HepG2 (cell line): ENCODE results near the gene RICTOR. TPM values are rescaled to one million over a fixed set of nuclear protein-coding genes. Genes with fewer than 3 reads are reported as not detected.

Experiments
- ATAC-seq: fragments of 200-7000 bp; cut with Tn5 transposase; 3 replicates; pipeline ENCODE4 v1.9.1; 2020; ENCODE audit warnings: mild to moderate bottlenecking, moderate library complexity
- BruUV-seq: library from RNA; stranded (reverse); fragments of 400-500 nt; replicated peaks from 2 replicates; lab custom pipeline; 2021; lab: Mats Ljungman, UMichigan
- CTCF ChIA-PET: fragments of 300-600 bp; formaldehyde crosslinking; extraction: SDS; loops from one replicate; lab custom pipeline; 2021; ENCODE audit warnings: low total read pairs, inconsistent platforms, low intra/inter-chr PET ratio; lab: Yijun Ruan, JAX
- POLR2A ChIA-PET: fragments of 350-600 bp; sonication (Branson Sonifier 250); formaldehyde crosslinking; loops from one replicate; lab custom pipeline; 2020; ENCODE audit warnings: antibody characterized with exemption, inconsistent platforms; lab: Yijun Ruan, JAX
- DNase-seq: peaks from one replicate; pipeline ENCODE4 v3.0.0-alpha.2; 2015; ENCODE audit warnings: low spot score
- FAIRE-seq: peaks from 3 replicates; lab custom pipeline; 2011; peaks lifted over from hg19 to GRCh38; lab: Jason Lieb, UNC
- H2AFZ ChIP-seq: one replicate; pipeline ENCODE4 v1.6.1; 2011; ENCODE audit warnings: low read length, inconsistent platforms
- H3K27ac ChIP-seq: fragments of 300-600 bp; 3 replicates; pipeline ENCODE4 v1.8.0; 2011; ENCODE audit warnings: mixed run types, mild to moderate bottlenecking, mixed read lengths, low read length, inconsistent platforms; ENCODE audit not compliant: insufficient read depth; ENCODE audit errors: extremely low read length
- H3K27me3 ChIP-seq, 2 experiments: fragments of 200-600 bp in 1 of 2; 2 replicates in 1 of 2; 3 replicates in 1 of 2; pipeline versions ENCODE4 v1.6.0 to v1.8.0; 2011; ENCODE audit warnings: low read length in 2 of 2, mild to moderate bottlenecking in 2 of 2, moderate library complexity in 2 of 2, inconsistent platforms in 1 of 2; ENCODE audit not compliant: insufficient read depth in 2 of 2, control insufficient read depth in 1 of 2
- H3K36me3 ChIP-seq, 2 experiments: fragments of 200-600 bp in 1 of 2; replicated peaks in 1 of 2; 2 replicates in 1 of 2; 3 replicates in 1 of 2; pipeline versions ENCODE4 v1.5.1 to v1.8.0; 2011; ENCODE audit warnings: low read length in 2 of 2, inconsistent platforms in 1 of 2; ENCODE audit not compliant: insufficient read depth in 2 of 2, control insufficient read depth in 1 of 2
- H3K4me1 ChIP-seq: 2 replicates; pipeline ENCODE4 v1.5.1; 2012; ENCODE audit warnings: low read length, inconsistent platforms; ENCODE audit not compliant: insufficient read depth
- H3K4me2 ChIP-seq: 2 replicates; pipeline ENCODE4 v1.6.0; 2011; ENCODE audit warnings: low read depth, low read length, inconsistent platforms
- H3K4me3 ChIP-seq, 3 experiments: fragments of 200-600 bp in 1 of 3; sonication (generic), shearing (Covaris generic) in 1 of 3; replicated peaks in 1 of 3; 2 replicates each; pipeline ENCODE4 v1.5.1; 2011 to 2016; ENCODE audit warnings: low read length in 3 of 3, inconsistent platforms in 2 of 3, low read depth in 2 of 3, mild to moderate bottlenecking in 2 of 3, control low read depth in 1 of 3, mixed read lengths in 1 of 3; ENCODE audit not compliant: insufficient read depth in 1 of 3
- H3K79me2 ChIP-seq: one replicate; pipeline ENCODE4 v1.6.1; 2011; ENCODE audit warnings: low read length, inconsistent platforms; ENCODE audit not compliant: insufficient read depth
- H3K9ac ChIP-seq: 2 replicates; pipeline ENCODE4 v1.6.0; 2011; ENCODE audit warnings: mild to moderate bottlenecking, low read depth, low read length, inconsistent platforms; ENCODE audit not compliant: insufficient read depth
- H3K9me3 ChIP-seq: 2 replicates; pipeline ENCODE4 v1.5.1; 2012; ENCODE audit warnings: mild to moderate bottlenecking, low read length
- H4K20me1 ChIP-seq: 2 replicates; pipeline ENCODE4 v1.6.0; 2011; ENCODE audit warnings: inconsistent platforms, mild to moderate bottlenecking, low read length, moderate library complexity; ENCODE audit not compliant: insufficient read depth
- ATF5 ChIP-seq: sonication (generic); formaldehyde crosslinking; IDR thresholded peaks from 2 replicates; pipeline ENCODE4 v1.4.0; 2020; ENCODE audit warnings: mild to moderate bottlenecking, low read depth, missing genetic modification reagents
- DR1 ChIP-seq: sonication (generic); formaldehyde crosslinking; IDR thresholded peaks from 2 replicates; pipeline ENCODE4 v1.8.0; 2021; ENCODE audit warnings: mild to moderate bottlenecking, missing genetic modification reagents, inconsistent platforms
- ELF1 ChIP-seq: sonication (generic); formaldehyde crosslinking; IDR thresholded peaks from 2 replicates; pipeline ENCODE4 v1.4.0; 2020; ENCODE audit warnings: missing genetic modification reagents
- FOXA1 ChIP-seq, 2 experiments: fragments of 450-650 bp in 1 of 2; sonication (generic) in 1 of 2; formaldehyde crosslinking in 1 of 2; IDR thresholded peaks; 2 replicates each; pipeline versions ENCODE4 v1.4.0 to v1.6.1; 2016 to 2020; ENCODE audit warnings: missing genetic modification reagents in 1 of 2
- GTF3A ChIP-seq: sonication (generic); formaldehyde crosslinking; conservative IDR thresholded peaks from 2 replicates; pipeline ENCODE4 v1.4.0; 2020; ENCODE audit warnings: mild to moderate bottlenecking, missing genetic modification reagents
- HCFC1 ChIP-seq: fragments of 150-350 bp; IDR thresholded peaks from 2 replicates; pipeline ENCODE4 v1.6.1; 2014; ENCODE audit warnings: low read depth, low read length
- HNRNPK ChIP-seq: fragments of 200-400 bp; formaldehyde crosslinking; IDR thresholded peaks from 2 replicates; pipeline ENCODE4 v1.6.1; 2018; ENCODE audit warnings: low read length, low read depth, moderate library complexity, mild to moderate bottlenecking; ENCODE audit not compliant: poor library complexity, severe bottlenecking
- IKZF1 ChIP-seq: fragments of 450-650 bp; IDR thresholded peaks from 2 replicates; pipeline ENCODE4 v1.7.1; 2016
- NR2F6 ChIP-seq, 2 experiments: IDR thresholded peaks; 2 replicates each; pipeline ENCODE4 v1.6.1; 2016; ENCODE audit warnings: antibody characterized with exemption in 1 of 2, mild to moderate bottlenecking in 1 of 2
- ZNF180 ChIP-seq: sonication (generic); formaldehyde crosslinking; IDR thresholded peaks from 2 replicates; pipeline ENCODE4 v1.4.0; 2020; ENCODE audit warnings: low read depth, missing genetic modification reagents, borderline replicate concordance
- ZNF549 ChIP-seq: sonication (generic); formaldehyde crosslinking; IDR thresholded peaks from 2 replicates; pipeline ENCODE4 v1.5.0; 2020; ENCODE audit warnings: missing genetic modification reagents
- ZNF614 ChIP-seq: IDR thresholded peaks from 2 replicates; pipeline ENCODE4 v1.6.1; 2018; ENCODE audit warnings: missing biosample characterization, missing genetic modification reagents, inconsistent platforms, borderline replicate concordance
- WGBS: methylation state at CpG from one replicate; pipeline ENCODE4 v1.1.6; 2017; ENCODE audit warnings: low lambda C conversion rate; 5-methylcytosine and 5-hydroxymethylcytosine counted together
- in situ Hi-C: cut with HindIII; loops from 2 replicates; pipeline ENCODE4 v1.10.0; 2017; ENCODE audit warnings: low pct_unique_long_range_greater_than_20kb; ENCODE audit not compliant: extremely low pct_ligation_motif_present
- intact Hi-C: fragments of 100-400 bp; cut with micrococcal nuclease; formaldehyde crosslinking; loops from one replicate; pipeline ENCODE4 v1.10.0; 2022; ENCODE audit not compliant: unreplicated experiment
- polyA plus RNA-seq, 8 experiments: library from polyadenylated mRNA; depleted of rRNA in 3 of 8; stranded (reverse) in 7 of 8; unstranded in 1 of 8; fragments of >200 nt; fragmentation: Illumina TruSeq in 4 of 8; extraction: Trizol in 4 of 8; gene quantifications; 2 replicates each; pipeline versions ENCODE4 v1.2.1 to v1.2.3, GENCODE V29; 2011 to 2016; ENCODE audit warnings: low read depth in 4 of 8, missing spikeins in 1 of 8, mixed read lengths in 1 of 8; ENCODE audit not compliant: insufficient read depth in 1 of 8
- total RNA-seq, 5 experiments: library from RNA; depleted of rRNA; stranded (reverse); fragments of >200 nt; fragmentation: Illumina TruSeq; extraction: Trizol; gene quantifications; 2 replicates each; pipeline ENCODE4 v1.2.3, GENCODE V29; 2016; ENCODE audit warnings: low read depth in 1 of 5
- TF ChIP-seq, protein P1 (sequence below): sonication (generic); formaldehyde crosslinking; IDR thresholded peaks from 2 replicates; pipeline ENCODE4 v1.4.0; 2020; ENCODE audit warnings: missing genetic modification reagents

Gene RICTOR
- total and polyA plus RNA-seq, 2 of the 13 experiments (the other 11 are each of a cell fraction or from before 2014, with no cell fraction given) = 10.7 to 15.4 TPM

DNA sequence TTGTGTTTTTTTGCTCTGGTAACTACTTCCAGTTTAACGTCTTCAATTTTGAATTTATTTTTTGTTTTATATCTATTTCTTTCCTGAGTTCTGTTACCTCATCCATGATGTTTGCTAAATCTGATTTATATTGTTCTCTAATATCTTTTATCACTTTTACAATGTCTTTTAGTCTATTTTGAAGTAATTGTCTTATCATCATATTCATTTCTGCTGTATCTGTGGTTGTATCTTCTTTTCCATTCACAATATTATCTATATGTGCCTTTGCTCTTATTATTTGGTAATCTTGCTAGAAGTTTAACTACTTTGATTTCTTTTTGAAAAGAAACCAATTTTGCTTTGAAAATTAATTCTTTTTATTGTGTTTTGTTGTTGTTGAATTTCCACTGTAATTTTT lies 184.8 kb downstream of the RICTOR start:
- FAIRE-seq (no peak), DNase-seq (no peak), ATAC-seq (no peak)
- intact Hi-C loops = no loop called here
- ChIA-PET POLR2A (no interaction called here), CTCF (no interaction called here)
- Histone ChIP-seq H3K4me2 (no peak overlapping the region), H2AFZ (no peak overlapping the region), H3K79me2 (no peaks in the 10 kb centered on the region), H4K20me1 (no peaks in the 10 kb centered on the region; the same call in 1 of the 2 replicates), H3K9me3 (no peaks in the 10 kb centered on the region), H3K36me3 (peaks cover 9 to 25% of the 10 kb centered on the region in 2 experiments; a peak in 4 of 5 replicates), H3K4me1 (no peaks in the 10 kb centered on the region), H3K4me3 (no peak overlapping the region), H3K9ac (no peak overlapping the region), H3K27me3 (no peaks in the 10 kb centered on the region), H3K27ac (no peak overlapping the region)
- in situ Hi-C loops = no loop called here
- TF ChIP-seq ZNF549 (CRISPR knock-in tag) (no peak), IKZF1 (no peak), GTF3A (CRISPR knock-in tag) (no peak), HCFC1 (no peak), DR1 (no peak), HNRNPK (no peak), ZNF180 (CRISPR knock-in tag) (no peak), ELF1 (CRISPR knock-in tag) (no peak), ZNF614 (no peak), ATF5 (no peak), NR2F6 (IDR thresholded peaks at IDR 0.05) (no peak), NR2F6 (CRISPR knock-in tag; IDR thresholded peaks at IDR 0.05) (no peak), FOXA1 (IDR thresholded peaks at IDR 0.05) (no peak), FOXA1 (CRISPR knock-in tag; IDR thresholded peaks at IDR 0.05) (no peak)
- TF ChIP-seq, protein P1, sequence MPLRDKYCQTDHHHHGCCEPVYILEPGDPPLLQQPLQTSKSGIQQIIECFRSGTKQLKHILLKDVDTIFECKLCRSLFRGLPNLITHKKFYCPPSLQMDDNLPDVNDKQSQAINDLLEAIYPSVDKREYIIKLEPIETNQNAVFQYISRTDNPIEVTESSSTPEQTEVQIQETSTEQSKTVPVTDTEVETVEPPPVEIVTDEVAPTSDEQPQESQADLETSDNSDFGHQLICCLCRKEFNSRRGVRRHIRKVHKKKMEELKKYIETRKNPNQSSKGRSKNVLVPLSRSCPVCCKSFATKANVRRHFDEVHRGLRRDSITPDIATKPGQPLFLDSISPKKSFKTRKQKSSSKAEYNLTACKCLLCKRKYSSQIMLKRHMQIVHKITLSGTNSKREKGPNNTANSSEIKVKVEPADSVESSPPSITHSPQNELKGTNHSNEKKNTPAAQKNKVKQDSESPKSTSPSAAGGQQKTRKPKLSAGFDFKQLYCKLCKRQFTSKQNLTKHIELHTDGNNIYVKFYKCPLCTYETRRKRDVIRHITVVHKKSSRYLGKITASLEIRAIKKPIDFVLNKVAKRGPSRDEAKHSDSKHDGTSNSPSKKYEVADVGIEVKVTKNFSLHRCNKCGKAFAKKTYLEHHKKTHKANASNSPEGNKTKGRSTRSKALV (CRISPR knock-in tag) = no peak
- BruUV-seq = no TSS peak
- 94% methylated on average over 1 of the region's 1 CpG for WGBS
